Fibroblast of lung (primary cell): ENCODE measurements around the gene STK32A. TPM values are rescaled to one million over a fixed set of nuclear protein-coding genes. Genes with fewer than 3 reads are reported as not detected.

Experiments used
- DNase-seq, 2 donors: peaks; one replicate each; pipeline versions ENCODE4 v3.0.0 to v3.0.0-alpha.2; 2010; ENCODE audit warnings: low read depth in 2 of 2
- H2AFZ ChIP-seq: 2 replicates; pipeline ENCODE4 v1.5.1; 2012; ENCODE audit warnings: low read length, control low read depth, inconsistent platforms
- H3K27ac ChIP-seq: 2 replicates; pipeline ENCODE4 v1.5.1; 2011; ENCODE audit warnings: low read length, control low read depth; ENCODE audit not compliant: insufficient read depth
- H3K27me3 ChIP-seq: 2 replicates; pipeline ENCODE4 v1.5.1; 2011; ENCODE audit warnings: mild to moderate bottlenecking, low read length; ENCODE audit not compliant: control insufficient read depth, insufficient read depth
- H3K36me3 ChIP-seq: 2 replicates; pipeline ENCODE4 v1.5.1; 2011; ENCODE audit warnings: low read length; ENCODE audit not compliant: control insufficient read depth, insufficient read depth
- H3K4me1 ChIP-seq: 2 replicates; pipeline ENCODE4 v1.5.1; 2011; ENCODE audit warnings: low read length; ENCODE audit not compliant: control insufficient read depth, insufficient read depth; ENCODE audit errors: extremely low read depth
- H3K4me2 ChIP-seq: 2 replicates; pipeline ENCODE4 v1.5.1; 2011; ENCODE audit warnings: low read length, control low read depth; ENCODE audit not compliant: insufficient read depth; ENCODE audit errors: extremely low read depth
- H3K4me3 ChIP-seq, 4 experiments: fragments of 200-600 bp in 1 of 4; sonication (generic) in 1 of 4; replicated peaks in 1 of 4; 2 replicates each; pipeline ENCODE4 v1.5.1; 2011 to 2016; ENCODE audit warnings: low read length in 4 of 4, low read depth in 3 of 4, mild to moderate bottlenecking in 3 of 4, control low read depth in 2 of 4, inconsistent platforms in 1 of 4, mixed read lengths in 1 of 4; ENCODE audit not compliant: insufficient read depth in 1 of 4; ENCODE audit errors: control extremely low read depth in 1 of 4
- H3K79me2 ChIP-seq: 2 replicates; pipeline ENCODE4 v1.5.1; 2012; ENCODE audit warnings: mild to moderate bottlenecking, low read length, inconsistent platforms; ENCODE audit not compliant: control insufficient read depth, insufficient read depth
- H3K9ac ChIP-seq: 2 replicates; pipeline ENCODE4 v1.5.1; 2011; ENCODE audit warnings: mild to moderate bottlenecking, low read length, control low read depth; ENCODE audit not compliant: insufficient read depth
- H3K9me3 ChIP-seq: 2 replicates; pipeline ENCODE4 v1.5.1; 2012; ENCODE audit warnings: low read depth, low read length; ENCODE audit not compliant: control insufficient read depth, insufficient read depth
- H4K20me1 ChIP-seq: 2 replicates; pipeline ENCODE4 v1.5.1; 2011; ENCODE audit warnings: low read length; ENCODE audit not compliant: control insufficient read depth, insufficient read depth; ENCODE audit errors: extremely low read depth
- CTCF ChIP-seq, 2 donors: IDR thresholded peaks in 1 of 2; conservative IDR thresholded peaks in 1 of 2; 1 replicate in 1 of 2; 2 replicates in 1 of 2; pipeline ENCODE4 v1.5.1; 2011 to 2012; ENCODE audit warnings: low read length in 2 of 2, control low read depth in 1 of 2, inconsistent platforms in 1 of 2, low read depth in 1 of 2, mild to moderate bottlenecking in 1 of 2
- EZH2 ChIP-seq: IDR thresholded peaks from 2 replicates; pipeline ENCODE4 v1.5.1; 2012; ENCODE audit warnings: low read length, control low read depth, mild to moderate bottlenecking; ENCODE audit errors: missing control alignments
- polyA plus RNA-seq, 2 donors: library from polyadenylated mRNA; depleted of rRNA in 1 of 2; stranded (reverse) in 1 of 2; unstranded in 1 of 2; fragments of >200 nt; gene quantifications; 2 replicates each; pipeline ENCODE4 v1.2.1, GENCODE V29; 2011 to 2012; ENCODE audit warnings: missing spikeins in 1 of 2
- total RNA-seq: library from RNA; depleted of rRNA; stranded (reverse); fragments of >200 nt; gene quantifications from 2 replicates; pipeline ENCODE4 v1.2.1, GENCODE V29; 2014

STK32A gene
- total and polyA plus RNA-seq, 2 donors (not counting 1 experiment from before 2014, with no cell fraction given): 0.30 to 2.5 TPM

- H3K79me2 ChIP-seq: no peaks in the 10 kb centered on the region
- peak in 1 of 2 donors; percentile 48 for DNase-seq
- no peak overlapping the region for H3K4me2 ChIP-seq
- TF ChIP-seq EZH2 (no peak), CTCF (conservative IDR thresholded peaks at IDR 0.05 in 1 of 2, IDR thresholded peaks at IDR 0.05 in 1 of 2; ENCODE audit: low read depth in 1 of 2, low read length in 2 of 2) (no peak)
- no peak overlapping the region for H3K27ac ChIP-seq
- no peaks in the 10 kb centered on the region for H3K9me3 ChIP-seq
- H3K27me3 ChIP-seq: no peaks in the 10 kb centered on the region
- H4K20me1 ChIP-seq: no peaks in the 10 kb centered on the region
- H3K36me3 ChIP-seq: no peaks in the 10 kb centered on the region
- H3K4me3 ChIP-seq: no peak overlapping the region
- no peak overlapping the region for H3K9ac ChIP-seq
- H2AFZ ChIP-seq: no peak overlapping the region
- no peaks in the 10 kb centered on the region for H3K4me1 ChIP-seq
Observed at GRCh38 chr5:147287110-147287509, 52.3 kb downstream of the STK32A start.

DNA sequence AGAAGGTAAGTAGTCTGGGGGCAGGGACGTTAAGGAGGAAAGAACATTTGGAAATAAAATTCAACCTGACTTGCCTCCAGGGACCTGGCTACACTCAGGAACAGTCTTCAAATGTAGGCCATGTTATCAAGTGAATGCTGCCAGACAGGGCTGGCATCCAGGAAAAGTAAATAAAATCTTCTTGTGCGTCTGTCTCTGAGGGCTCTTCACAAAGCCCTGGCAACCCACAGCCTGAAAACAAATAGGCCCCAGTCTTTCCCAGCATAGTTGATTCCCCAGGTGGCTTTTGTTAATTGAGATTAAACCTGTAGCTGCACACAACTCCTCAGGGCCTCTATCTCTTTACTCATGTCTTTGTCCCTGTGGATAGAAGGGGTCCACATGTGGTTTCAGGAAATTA is 55.4 kb downstream of the STK32A start:
- Histone ChIP-seq H4K20me1 (no peaks in the 10 kb centered on the region), H2AFZ (no peak overlapping the region), H3K79me2 (no peaks in the 10 kb centered on the region), H3K9me3 (no peaks in the 10 kb centered on the region), H3K4me1 (no peaks in the 10 kb centered on the region), H3K27ac (no peak overlapping the region), H3K9ac (no peak overlapping the region), H3K27me3 (no peaks in the 10 kb centered on the region), H3K4me2 (no peak overlapping the region), H3K4me3 (no peak overlapping the region), H3K36me3 (no peaks in the 10 kb centered on the region)
- DNase-seq: no peak
- TF ChIP-seq EZH2: no peak
- TF ChIP-seq CTCF (conservative IDR thresholded peaks at IDR 0.05 in 1 of 2, IDR thresholded peaks at IDR 0.05 in 1 of 2; ENCODE audit: low read depth in 1 of 2, low read length in 2 of 2): no peak

DNA sequence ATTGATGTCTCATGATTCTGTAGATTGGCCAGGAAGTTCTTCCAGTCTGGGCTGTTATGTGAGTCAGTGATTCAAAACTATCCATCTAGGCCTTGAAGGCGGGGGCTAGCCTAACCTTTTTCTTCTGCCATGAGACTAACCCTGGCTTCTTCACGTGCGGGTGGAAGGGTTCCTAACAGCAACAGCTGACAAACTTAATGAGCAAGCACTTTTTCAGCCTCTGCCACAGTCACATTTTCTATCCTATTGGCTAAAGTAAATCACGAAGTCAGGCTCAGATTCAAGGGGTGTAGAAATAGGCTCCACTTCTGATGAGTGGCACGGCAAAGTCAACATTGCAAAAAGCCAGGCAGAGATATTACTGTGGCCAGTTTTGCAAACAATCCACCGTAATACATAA is 68.4 kb downstream of the STK32A start:
- TF ChIP-seq EZH2: no peak
- no peak for TF ChIP-seq CTCF (conservative IDR thresholded peaks at IDR 0.05 in 1 of 2, IDR thresholded peaks at IDR 0.05 in 1 of 2; ENCODE audit: low read depth in 1 of 2, low read length in 2 of 2)
- H3K36me3 ChIP-seq: no peaks in the 10 kb centered on the region
- no peak overlapping the region for H3K4me3 ChIP-seq
- no peak overlapping the region for H2AFZ ChIP-seq
- H3K4me2 ChIP-seq: no peak overlapping the region
- no peaks in the 10 kb centered on the region for H3K27me3 ChIP-seq
- H3K4me1 ChIP-seq: no peaks in the 10 kb centered on the region
- H3K79me2 ChIP-seq: no peaks in the 10 kb centered on the region
- H4K20me1 ChIP-seq: no peaks in the 10 kb centered on the region
- no peaks in the 10 kb centered on the region for H3K9me3 ChIP-seq
- peak in 1 of 2 donors; percentile 85 for DNase-seq
- H3K9ac ChIP-seq: no peak overlapping the region
- H3K27ac ChIP-seq: no peak overlapping the region
